ENCODE data around the gene SCN1A. TPM values are rescaled to one million over a fixed set of nuclear protein-coding genes. Genes with fewer than 3 reads are reported as not detected.

The SCN1A gene
- polyA plus RNA-seq, 1 donor (not counting 4 experiments of a cell fraction or from before 2014, with no cell fraction given), result not detected

- Histone ChIP-seq H3K4me2 (ENCODE audit: control insufficient read depth, extremely low read depth, insufficient read depth, low read depth, low read length) (no peak overlapping the region), H3K4me3 (ENCODE audit: control insufficient read depth in 2 of 3, extremely low read depth in 1 of 3, insufficient read depth in 2 of 3, low read depth in 1 of 3, low read length in 3 of 3) (no peak overlapping the region), H3K27ac (ENCODE audit: control insufficient read depth, insufficient read depth, low read length) (no peak overlapping the region), H3K4me1 (ENCODE audit: control insufficient read depth, extremely low read depth, insufficient read depth, low read length) (no peaks in the 10 kb centered on the region), H2AFZ (ENCODE audit: control insufficient read depth, low read length) (no peak overlapping the region), H4K20me1 (ENCODE audit: control insufficient read depth, extremely low read depth, insufficient read depth, low read length) (no peaks in the 10 kb centered on the region), H3K9ac (ENCODE audit: control insufficient read depth, extremely low read depth, insufficient read depth, low read length) (no peak overlapping the region), H3K9me1 (ENCODE audit: control insufficient read depth, extremely low read depth, insufficient read depth, low read length) (no peaks in the 10 kb centered on the region), H3K27me3 (ENCODE audit: control insufficient read depth, extremely low read depth, insufficient read depth, low read length) (no peaks in the 10 kb centered on the region), H3K79me2 (ENCODE audit: control insufficient read depth, insufficient read depth, low read length) (no peaks in the 10 kb centered on the region), H3K9me3 (ENCODE audit: control insufficient read depth, low read depth, low read length) (no peaks in the 10 kb centered on the region), H3K36me3 (ENCODE audit: control insufficient read depth in 2 of 2, extremely low read depth in 1 of 2, insufficient read depth in 2 of 2, low read length in 2 of 2) (no peaks in the 10 kb centered on the region)
- FAIRE-seq (no peak), DNase-seq (ENCODE audit: low read depth, low spot score) (no peak)
- TF ChIP-seq CTCF (optimal IDR thresholded peaks at IDR 0.05 in 1 of 3, IDR thresholded peaks at IDR 0.05 in 1 of 3, conservative IDR thresholded peaks at IDR 0.05 in 1 of 3; ENCODE audit: extremely low read depth in 1 of 3, insufficient read depth in 2 of 3, low read length in 3 of 3) (no peak), EZH2 (IDR thresholded peaks at IDR 0.05; ENCODE audit: low read length) (no peak)
- dilution Hi-C loops (cut with MboI; ENCODE audit: extremely low pct_ligation_motif_present, low sequenced_read_pairs), result no loop called here
Measured at GRCh38 chr2:166025313-166025712, 102.5 kb downstream of the SCN1A start.

- no peak overlapping the region for H3K9ac ChIP-seq (ENCODE audit: control insufficient read depth, extremely low read depth, insufficient read depth, low read length)
- H3K79me2 ChIP-seq (ENCODE audit: control insufficient read depth, insufficient read depth, low read length), result no peaks in the 10 kb centered on the region
- H3K9me1 ChIP-seq (ENCODE audit: control insufficient read depth, extremely low read depth, insufficient read depth, low read length), result no peaks in the 10 kb centered on the region
- no peak for FAIRE-seq
- no peaks in the 10 kb centered on the region for H3K27me3 ChIP-seq (ENCODE audit: control insufficient read depth, extremely low read depth, insufficient read depth, low read length)
- no peak overlapping the region for H3K4me2 ChIP-seq (ENCODE audit: control insufficient read depth, extremely low read depth, insufficient read depth, low read depth, low read length)
- no peaks in the 10 kb centered on the region for H3K9me3 ChIP-seq (ENCODE audit: control insufficient read depth, low read depth, low read length)
- H2AFZ ChIP-seq (ENCODE audit: control insufficient read depth, low read length), result no peak overlapping the region
- H3K4me1 ChIP-seq (ENCODE audit: control insufficient read depth, extremely low read depth, insufficient read depth, low read length), result no peaks in the 10 kb centered on the region
- no peak overlapping the region for H3K27ac ChIP-seq (ENCODE audit: control insufficient read depth, insufficient read depth, low read length)
- TF ChIP-seq EZH2 (IDR thresholded peaks at IDR 0.05; ENCODE audit: low read length) (no peak), CTCF (optimal IDR thresholded peaks at IDR 0.05 in 1 of 3, IDR thresholded peaks at IDR 0.05 in 1 of 3, conservative IDR thresholded peaks at IDR 0.05 in 1 of 3; ENCODE audit: extremely low read depth in 1 of 3, insufficient read depth in 2 of 3, low read length in 3 of 3) (no peak)
- no peak overlapping the region for H3K4me3 ChIP-seq (ENCODE audit: control insufficient read depth in 2 of 3, extremely low read depth in 1 of 3, insufficient read depth in 2 of 3, low read depth in 1 of 3, low read length in 3 of 3)
- DNase-seq (ENCODE audit: low read depth, low spot score), result no peak
- dilution Hi-C loops (cut with MboI; ENCODE audit: extremely low pct_ligation_motif_present, low sequenced_read_pairs), result no loop called here
- no peaks in the 10 kb centered on the region for H3K36me3 ChIP-seq (ENCODE audit: control insufficient read depth in 2 of 2, extremely low read depth in 1 of 2, insufficient read depth in 2 of 2, low read length in 2 of 2)
- no peaks in the 10 kb centered on the region for H4K20me1 ChIP-seq (ENCODE audit: control insufficient read depth, extremely low read depth, insufficient read depth, low read length)
Measured at GRCh38 chr2:166017208-166017607, 110.6 kb downstream of the SCN1A start.
